ENCODE measurements around the gene SPTBN5.
A peak's percentile ranks its signal among the peaks of the same experiment; 100 is the strongest.
"Not testable (repeated sequence)": the region's sequence is repeated elsewhere in the genome, so short reads cannot be mapped to it uniquely, and the experiment has no call there.

Gene SPTBN5

GRCh38 chr15:41843571-41843970 lies 50.3 kb downstream of the SPTBN5 start:
- no peak for DNase-seq

GRCh38 chr15:41842229-41842628 lies 51.6 kb downstream of the SPTBN5 start:
- no peak for DNase-seq

GRCh38 chr15:41841131-41841530 lies 52.7 kb downstream of the SPTBN5 start:
- DNase-seq = no peak

GRCh38 chr15:41840673-41841072 lies 53.2 kb downstream of the SPTBN5 start:
- DNase-seq = no peak

GRCh38 chr15:41839781-41840491 lies 53.9 kb downstream of the SPTBN5 start:
- no peak for DNase-seq

- DNase-seq = no peak
These were observed 55.4 kb downstream of the SPTBN5 start, which contains the start of gene PLA2G4B for GRCh38 chr15:41838400-41838897. PLA2G4B (plus strand) TSS chr15:41838847; CDS start chr15:41838914, 67 bp downstream.

- DNase-seq = no peak
These were observed 57.0 kb downstream of the SPTBN5 start for GRCh38 chr15:41836713-41837454.

- DNase-seq = no peak
These were observed 57.8 kb downstream of the SPTBN5 start for GRCh38 chr15:41836073-41836472.

- DNase-seq = no peak
These were observed 59.8 kb downstream of the SPTBN5 start for GRCh38 chr15:41834096-41834495.

GRCh38 chr15:41832875-41833274 lies 61.0 kb downstream of the SPTBN5 start:
- DNase-seq = no peak

GRCh38 chr15:41832208-41832607 lies 61.6 kb downstream of the SPTBN5 start:
- no peak for DNase-seq

GRCh38 chr15:41831291-41831690 lies 62.6 kb downstream of the SPTBN5 start:
- DNase-seq = not testable (repeated sequence)

- no peak for DNase-seq
These were observed 63.8 kb downstream of the SPTBN5 start for GRCh38 chr15:41829959-41830646.

- no peak for DNase-seq
These were observed 65.1 kb downstream of the SPTBN5 start for GRCh38 chr15:41828807-41829141.

- DNase-seq = peak; percentile 97
These were observed 65.7 kb downstream of the SPTBN5 start, which contains the start of gene JMJD7 for GRCh38 chr15:41827880-41828806. JMJD7 (plus strand) TSS chr15:41828092; CDS start chr15:41828125, 33 bp downstream.

- no peak for DNase-seq
These were observed 66.5 kb downstream of the SPTBN5 start for GRCh38 chr15:41827290-41827879.

GRCh38 chr15:41825572-41826535 lies 68.0 kb downstream of the SPTBN5 start:
- no peak for DNase-seq

GRCh38 chr15:41825145-41825544 lies 68.7 kb downstream of the SPTBN5 start:
- DNase-seq = no peak

GRCh38 chr15:41824062-41824745 lies 69.6 kb downstream of the SPTBN5 start:
- DNase-seq = no peak

GRCh38 chr15:41823502-41823901 lies 70.4 kb downstream of the SPTBN5 start:
- DNase-seq = no peak

Data from left hindlimb (tissue), 1 donor.